ENCODE data around the gene CPO. TPM values are rescaled to one million over a fixed set of nuclear protein-coding genes. Genes with fewer than 3 reads are reported as not detected.
"Not testable (repeated sequence)": the region's sequence is repeated elsewhere in the genome, so short reads cannot be mapped to it uniquely, and the experiment has no call there.

The CPO gene
- total and polyA plus RNA-seq, 2 experiments from 2014 or later = not detected

GRCh38 chr2:206940546-206940945, 1.2 kb downstream of the CPO start:
- TF ChIP-seq CTCF (IDR thresholded peaks at IDR 0.05; ENCODE audit: poor library complexity) (no peak), EZH2 (IDR thresholded peaks at IDR 0.05; ENCODE audit: borderline replicate concordance) (no peak), EZH2phosphoT487 (IDR thresholded peaks at IDR 0.05; ENCODE audit: low read depth, severe bottlenecking, unreplicated experiment) (no peak)
- Histone ChIP-seq H3K4me2 (no peak overlapping the region), H3K9me3 (ENCODE audit: low read depth) (no peaks in the 10 kb centered on the region), H4K20me1 (ENCODE audit: insufficient read depth, poor library complexity, severe bottlenecking) (no peaks in the 10 kb centered on the region), H3K36me3 (replicated peaks; ENCODE audit: insufficient read depth, low read depth) (no peaks in the 10 kb centered on the region), H3K79me2 (no peaks in the 10 kb centered on the region), H2AFZ (no peak overlapping the region), H3K9me2 (replicated peaks; ENCODE audit: insufficient read depth) (no peaks in the 10 kb centered on the region), H3K4me1 (ENCODE audit: insufficient read depth) (no peaks in the 10 kb centered on the region), H3K4me3 (no peak overlapping the region), H3K27me3 (no peaks in the 10 kb centered on the region), H3K27ac (no peak overlapping the region)
- no peak for DNase-seq (ENCODE audit: low spot score)

- no peaks in the 10 kb centered on the region for H4K20me1 ChIP-seq (ENCODE audit: insufficient read depth, poor library complexity, severe bottlenecking)
- no peak overlapping the region for H3K4me3 ChIP-seq
- DNase-seq (ENCODE audit: low spot score) = no peak
- H3K79me2 ChIP-seq = no peaks in the 10 kb centered on the region
- WGBS (ENCODE audit: low lambda C conversion rate, missing lambda C conversion rate) = 55% methylated on average over 2 of the region's 2 CpGs
- H3K9me3 ChIP-seq (ENCODE audit: low read depth) = no peaks in the 10 kb centered on the region
- no peak overlapping the region for H2AFZ ChIP-seq
- H3K4me1 ChIP-seq (ENCODE audit: insufficient read depth) = no peaks in the 10 kb centered on the region
- no peak overlapping the region for H3K27ac ChIP-seq
- no peaks in the 10 kb centered on the region for H3K9me2 ChIP-seq (replicated peaks; ENCODE audit: insufficient read depth)
- TF ChIP-seq EZH2phosphoT487 (IDR thresholded peaks at IDR 0.05; ENCODE audit: low read depth, severe bottlenecking, unreplicated experiment) (no peak), CTCF (IDR thresholded peaks at IDR 0.05; ENCODE audit: poor library complexity) (no peak)
- no peaks in the 10 kb centered on the region for H3K36me3 ChIP-seq (replicated peaks; ENCODE audit: insufficient read depth, low read depth)
- H3K4me2 ChIP-seq = no peak overlapping the region
- H3K27me3 ChIP-seq = no peaks in the 10 kb centered on the region
These were observed 3.5 kb downstream of the CPO start for GRCh38 chr2:206942592-206943478.

- H3K27ac ChIP-seq; H3K36me3 ChIP-seq (replicated peaks; ENCODE audit: insufficient read depth, low read depth); DNase-seq (ENCODE audit: low spot score); H3K4me2 ChIP-seq; H3K9me3 ChIP-seq (ENCODE audit: low read depth); H4K20me1 ChIP-seq (ENCODE audit: insufficient read depth, poor library complexity, severe bottlenecking); H3K4me3 ChIP-seq; H3K9me2 ChIP-seq (replicated peaks; ENCODE audit: insufficient read depth); H3K4me1 ChIP-seq (ENCODE audit: insufficient read depth); H2AFZ ChIP-seq; H3K27me3 ChIP-seq; H3K79me2 ChIP-seq: not testable (repeated sequence)
- 100% methylated on average over 2 of the region's 2 CpGs for WGBS (ENCODE audit: low lambda C conversion rate, missing lambda C conversion rate)
These were observed 14.1 kb downstream of the CPO start for GRCh38 chr2:206953404-206953803.

- H3K4me2 ChIP-seq = no peak overlapping the region
- H3K4me3 ChIP-seq = no peak overlapping the region
- H2AFZ ChIP-seq = no peak overlapping the region
- no peaks in the 10 kb centered on the region for H3K79me2 ChIP-seq
- no peaks in the 10 kb centered on the region for H4K20me1 ChIP-seq (ENCODE audit: insufficient read depth, poor library complexity, severe bottlenecking)
- peaks cover 3% of the 10 kb centered on the region for H3K4me1 ChIP-seq (ENCODE audit: insufficient read depth)
- TF ChIP-seq EZH2phosphoT487 (IDR thresholded peaks at IDR 0.05; ENCODE audit: low read depth, severe bottlenecking, unreplicated experiment) (no peak), CTCF (IDR thresholded peaks at IDR 0.05; ENCODE audit: poor library complexity) (no peak), EZH2 (IDR thresholded peaks at IDR 0.05; ENCODE audit: borderline replicate concordance) (no peak)
- H3K27ac ChIP-seq = no peak overlapping the region
- H3K9me3 ChIP-seq (ENCODE audit: low read depth) = no peaks in the 10 kb centered on the region
- no peaks in the 10 kb centered on the region for H3K36me3 ChIP-seq (replicated peaks; ENCODE audit: insufficient read depth, low read depth)
- no peaks in the 10 kb centered on the region for H3K27me3 ChIP-seq
- DNase-seq (ENCODE audit: low spot score) = peak; percentile 53
- H3K9me2 ChIP-seq (replicated peaks; ENCODE audit: insufficient read depth) = no peaks in the 10 kb centered on the region
These were observed 15.9 kb downstream of the CPO start for GRCh38 chr2:206955253-206955652.
